GM21367 (cell line): Measurements from ENCODE around the gene GAD1.

Experiments
- ATAC-seq: cut with Tn5 transposase; IDR thresholded peaks from one replicate; pipeline ENCODE4 v1.9.1; 2021; ENCODE audit not compliant: unreplicated experiment

Gene GAD1

GRCh38 chr2:170816504-170817092, at the start of gene GAD1:
TSS of gene GAD1 (plus strand) at chr2:170816887. CDS start at chr2:170818592, 1,705 bp downstream.
- peak; percentile 43 for ATAC-seq

GRCh38 chr2:170770008-170770605, 46.6 kb upstream of the GAD1 start, which contains the start of gene ERICH2:
TSS of gene ERICH2 (plus strand) at chr2:170770378. CDS start at chr2:170770682, 304 bp downstream.
- ATAC-seq: peak; percentile 46

- peak; percentile 70 for ATAC-seq
Observed at GRCh38 chr2:170770606-170771420, 45.9 kb upstream of the GAD1 start.

- ATAC-seq: no peak
Observed at GRCh38 chr2:170771421-170771937, 45.2 kb upstream of the GAD1 start.

- no peak for ATAC-seq
Observed at GRCh38 chr2:170772295-170772694, 44.4 kb upstream of the GAD1 start.

- ATAC-seq: no peak
Observed at GRCh38 chr2:170774074-170774473, 42.6 kb upstream of the GAD1 start.

- ATAC-seq: no peak
Observed at GRCh38 chr2:170778900-170779299, 37.8 kb upstream of the GAD1 start.

GRCh38 chr2:170779304-170779703, 37.4 kb upstream of the GAD1 start:
- no peak for ATAC-seq

- no peak for ATAC-seq
Observed at GRCh38 chr2:170782673-170783072, 34.0 kb upstream of the GAD1 start.

- ATAC-seq: no peak
Observed at GRCh38 chr2:170783549-170783948, 33.1 kb upstream of the GAD1 start.

- no peak for ATAC-seq
Observed at GRCh38 chr2:170798996-170799395, 17.7 kb upstream of the GAD1 start.

- ATAC-seq: no peak
Observed at GRCh38 chr2:170806548-170806947, 10.1 kb upstream of the GAD1 start.

GRCh38 chr2:170812710-170813600, 3.7 kb upstream of the GAD1 start:
- ATAC-seq: no peak

- ATAC-seq: no peak
Observed at GRCh38 chr2:170813611-170814532, 2.8 kb upstream of the GAD1 start.

GRCh38 chr2:170814533-170815230, 2.0 kb upstream of the GAD1 start:
- no peak for ATAC-seq

- ATAC-seq: no peak
Observed at GRCh38 chr2:170815311-170815710, 1.4 kb upstream of the GAD1 start.

- ATAC-seq: no peak
Observed at GRCh38 chr2:170815746-170816503, 762 bp upstream of the GAD1 start.
